HepG2 (cell line): ENCODE results near the gene DLL4. TPM values are rescaled to one million over a fixed set of nuclear protein-coding genes. Genes with fewer than 3 reads are reported as not detected.
A peak's percentile ranks its signal among the peaks of the same experiment; 100 is the strongest.

Source experiments
- ARHGAP35 ChIP-seq: sonication (generic); formaldehyde crosslinking; IDR thresholded peaks from 2 replicates; pipeline ENCODE4 v1.9.0; 2022; ENCODE audit warnings: mild to moderate bottlenecking, inconsistent platforms, moderate library complexity, missing genetic modification reagents, borderline replicate concordance
- CCDC6 ChIP-seq: sonication (generic); formaldehyde crosslinking; IDR thresholded peaks from 2 replicates; pipeline ENCODE4 v1.8.1; 2022; ENCODE audit warnings: mild to moderate bottlenecking, missing genetic modification reagents, moderate library complexity
- GABPA ChIP-seq, 2 experiments: IDR thresholded peaks; 2 replicates each; pipeline ENCODE4 v1.6.1; 2011 to 2016; ENCODE audit warnings: low read depth in 2 of 2, low read length in 1 of 2, missing biosample characterization in 1 of 2, missing genetic modification characterization in 1 of 2
- JUNB ChIP-seq: sonication (generic); formaldehyde crosslinking; IDR thresholded peaks from 2 replicates; pipeline ENCODE4 v1.8.0; 2022; ENCODE audit warnings: missing genetic modification reagents, mild to moderate bottlenecking, borderline replicate concordance
- KDM5A ChIP-seq: fragments of 200-600 bp; sonication (generic); IDR thresholded peaks from 2 replicates; pipeline ENCODE4 v1.7.0; 2018; ENCODE audit warnings: antibody characterized with exemption, mild to moderate bottlenecking, low read length, borderline replicate concordance
- MED13 ChIP-seq: sonication (generic); formaldehyde crosslinking; IDR thresholded peaks from 2 replicates; pipeline ENCODE4 v1.5.0; 2020; ENCODE audit warnings: missing genetic modification reagents
- NR0B2 ChIP-seq: sonication (generic); formaldehyde crosslinking; IDR thresholded peaks from 2 replicates; pipeline ENCODE4 v1.4.0; 2020; ENCODE audit warnings: mild to moderate bottlenecking, missing genetic modification reagents
- PHF21A ChIP-seq: sonication (generic); formaldehyde crosslinking; IDR thresholded peaks from 2 replicates; pipeline ENCODE4 v1.5.0; 2020; ENCODE audit warnings: mild to moderate bottlenecking, missing genetic modification reagents
- POLR2A ChIP-seq, 2 experiments: IDR thresholded peaks; 2 replicates each; pipeline ENCODE4 v1.6.1; 2011; ENCODE audit warnings: low read depth in 2 of 2, low read length in 2 of 2, mild to moderate bottlenecking in 1 of 2, moderate library complexity in 1 of 2; ENCODE audit not compliant: insufficient read depth in 1 of 2
- REXO4 ChIP-seq: sonication (generic); formaldehyde crosslinking; IDR thresholded peaks from 2 replicates; pipeline ENCODE4 v1.8.0; 2022; ENCODE audit warnings: missing genetic modification reagents, mild to moderate bottlenecking, borderline replicate concordance
- SRF ChIP-seq: IDR thresholded peaks from 2 replicates; pipeline ENCODE4 v1.6.1; 2011; ENCODE audit warnings: mild to moderate bottlenecking, low read depth, low read length, moderate library complexity
- THAP11 ChIP-seq: IDR thresholded peaks from 2 replicates; pipeline ENCODE4 v1.6.1; 2016; ENCODE audit warnings: missing biosample characterization, missing genetic modification reagents
- ZKSCAN1 ChIP-seq: fragments of 150-350 bp; IDR thresholded peaks from 2 replicates; pipeline ENCODE4 v1.6.1; 2014; ENCODE audit warnings: low read length
- ZNF124 ChIP-seq: sonication (generic); formaldehyde crosslinking; IDR thresholded peaks from 2 replicates; pipeline ENCODE4 v1.4.0; 2020; ENCODE audit warnings: missing genetic modification reagents
- ZNF160 ChIP-seq: sonication (generic); formaldehyde crosslinking; IDR thresholded peaks from 2 replicates; pipeline ENCODE4 v1.8.0; 2022; ENCODE audit warnings: mild to moderate bottlenecking, inconsistent platforms, missing genetic modification reagents
- ZNF232 ChIP-seq: sonication (generic); formaldehyde crosslinking; IDR thresholded peaks from 2 replicates; pipeline ENCODE4 v1.4.0; 2020; ENCODE audit warnings: missing genetic modification reagents, borderline replicate concordance
- ZNF30 ChIP-seq: sonication (generic); formaldehyde crosslinking; IDR thresholded peaks from 2 replicates; pipeline ENCODE4 v1.5.0; 2020; ENCODE audit warnings: mild to moderate bottlenecking, missing genetic modification reagents
- ZNF512B ChIP-seq: sonication (generic); formaldehyde crosslinking; IDR thresholded peaks from 2 replicates; pipeline ENCODE4 v1.5.1; 2020; ENCODE audit warnings: missing genetic modification reagents, mild to moderate bottlenecking, borderline replicate concordance
- ZNF552 ChIP-seq: sonication (generic); formaldehyde crosslinking; IDR thresholded peaks from 2 replicates; pipeline ENCODE4 v1.9.0; 2022; ENCODE audit warnings: missing genetic modification reagents, mild to moderate bottlenecking, borderline replicate concordance
- ZNF704 ChIP-seq: sonication (generic); formaldehyde crosslinking; IDR thresholded peaks from 2 replicates; pipeline ENCODE4 v1.8.1; 2023; ENCODE audit warnings: mild to moderate bottlenecking, inconsistent platforms, moderate library complexity, missing genetic modification reagents, borderline replicate concordance
- polyA plus RNA-seq, 8 experiments: library from polyadenylated mRNA; depleted of rRNA in 3 of 8; stranded (reverse) in 7 of 8; unstranded in 1 of 8; fragments of >200 nt; fragmentation: Illumina TruSeq in 4 of 8; extraction: Trizol in 4 of 8; gene quantifications; 2 replicates each; pipeline versions ENCODE4 v1.2.1 to v1.2.3, GENCODE V29; 2011 to 2016; ENCODE audit warnings: low read depth in 4 of 8, missing spikeins in 1 of 8, mixed read lengths in 1 of 8; ENCODE audit not compliant: insufficient read depth in 1 of 8
- total RNA-seq, 5 experiments: library from RNA; depleted of rRNA; stranded (reverse); fragments of >200 nt; fragmentation: Illumina TruSeq; extraction: Trizol; gene quantifications; 2 replicates each; pipeline ENCODE4 v1.2.3, GENCODE V29; 2016; ENCODE audit warnings: low read depth in 1 of 5
- TF ChIP-seq, protein P1 (sequence below): sonication (generic); formaldehyde crosslinking; IDR thresholded peaks from 2 replicates; pipeline ENCODE4 v1.4.0; 2020; ENCODE audit warnings: missing genetic modification reagents
- TF ChIP-seq, protein P2 (sequence below): sonication (generic); formaldehyde crosslinking; IDR thresholded peaks from 2 replicates; pipeline ENCODE4 v1.4.0; 2020; ENCODE audit warnings: mild to moderate bottlenecking, missing genetic modification reagents, borderline replicate concordance

The DLL4 gene
- total and polyA plus RNA-seq, 2 of the 13 experiments (the other 11 are each of a cell fraction or from before 2014, with no cell fraction given), result 0.20 to 0.25 TPM

DNA sequence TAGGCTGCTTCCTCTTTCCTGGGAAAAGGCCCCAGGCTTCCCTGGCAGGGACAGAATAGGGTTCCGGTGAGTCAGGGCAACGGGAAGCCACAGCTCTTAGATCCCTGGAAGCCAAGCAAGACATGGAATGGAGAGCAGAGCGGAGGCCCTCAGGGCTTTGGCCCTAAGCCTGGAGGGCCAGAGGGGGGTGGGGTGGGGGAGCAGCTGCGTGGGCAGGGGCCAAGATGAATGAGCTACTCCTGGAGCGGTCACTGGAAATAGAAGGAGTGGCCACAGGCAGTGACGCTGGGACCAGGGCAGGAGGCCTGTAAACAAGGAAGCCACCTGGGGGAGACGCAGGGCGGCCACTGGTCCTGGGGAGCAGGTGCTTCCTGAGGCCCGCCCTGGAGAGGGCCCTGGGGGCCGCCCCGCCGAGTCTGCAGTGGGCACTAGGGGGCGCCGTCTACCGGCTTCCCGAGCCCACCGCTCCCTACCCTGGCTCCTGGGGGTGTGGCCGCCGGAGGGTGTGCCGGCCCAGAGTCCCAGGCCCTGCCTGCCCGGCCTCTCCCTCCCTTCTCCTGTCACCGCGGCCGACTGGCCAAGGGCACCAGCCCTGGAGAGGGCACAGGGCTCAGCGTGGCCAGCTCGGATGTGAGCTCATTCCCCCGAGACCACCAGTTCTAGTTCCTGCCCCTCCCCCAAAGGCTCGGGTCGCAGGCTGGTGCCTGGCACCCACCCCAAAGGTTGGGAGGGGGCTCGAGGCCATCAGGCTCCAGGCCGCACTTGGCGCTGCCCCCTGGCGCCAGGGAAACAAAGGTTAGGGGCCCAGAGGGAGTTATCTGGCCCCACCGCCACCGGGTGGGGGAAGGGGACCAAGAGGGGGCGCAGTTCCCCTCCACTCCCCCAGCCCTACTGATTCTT lies 22.8 kb upstream of the DLL4 start (continued):
- TF ChIP-seq ZNF704 (no peak), PHF21A (CRISPR knock-in tag) (peak; percentile 80), ARHGAP35 (CRISPR knock-in tag) (no peak), POLR2A (IDR thresholded peaks at IDR 0.05; ENCODE audit: insufficient read depth in 1 of 2, low read depth in 2 of 2, low read length in 2 of 2) (no peak), ZNF552 (CRISPR knock-in tag) (peak; percentile 21; the same call in 1 of the 2 replicates), ZNF160 (CRISPR knock-in tag) (no peak), ZKSCAN1 (no peak), NR0B2 (CRISPR knock-in tag) (no peak), SRF (no peak), ZNF30 (no peak), MED13 (no peak), GABPA (IDR thresholded peaks at IDR 0.05; ENCODE audit: low read depth, low read length) (no peak), GABPA (CRISPR knock-in tag; IDR thresholded peaks at IDR 0.05; ENCODE audit: low read depth) (no peak), REXO4 (no peak), THAP11 (CRISPR knock-in tag) (no peak; the same call in 1 of the 2 replicates), ZNF124 (CRISPR knock-in tag) (no peak), ZNF232 (CRISPR knock-in tag) (no peak), JUNB (CRISPR knock-in tag) (no peak), KDM5A (no peak), CCDC6 (CRISPR knock-in tag) (no peak), ZNF512B (CRISPR knock-in tag) (no peak)
- TF ChIP-seq, protein P1, sequence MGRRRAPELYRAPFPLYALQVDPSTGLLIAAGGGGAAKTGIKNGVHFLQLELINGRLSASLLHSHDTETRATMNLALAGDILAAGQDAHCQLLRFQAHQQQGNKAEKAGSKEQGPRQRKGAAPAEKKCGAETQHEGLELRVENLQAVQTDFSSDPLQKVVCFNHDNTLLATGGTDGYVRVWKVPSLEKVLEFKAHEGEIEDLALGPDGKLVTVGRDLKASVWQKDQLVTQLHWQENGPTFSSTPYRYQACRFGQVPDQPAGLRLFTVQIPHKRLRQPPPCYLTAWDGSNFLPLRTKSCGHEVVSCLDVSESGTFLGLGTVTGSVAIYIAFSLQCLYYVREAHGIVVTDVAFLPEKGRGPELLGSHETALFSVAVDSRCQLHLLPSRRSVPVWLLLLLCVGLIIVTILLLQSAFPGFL, result no peak
- TF ChIP-seq, protein P2, sequence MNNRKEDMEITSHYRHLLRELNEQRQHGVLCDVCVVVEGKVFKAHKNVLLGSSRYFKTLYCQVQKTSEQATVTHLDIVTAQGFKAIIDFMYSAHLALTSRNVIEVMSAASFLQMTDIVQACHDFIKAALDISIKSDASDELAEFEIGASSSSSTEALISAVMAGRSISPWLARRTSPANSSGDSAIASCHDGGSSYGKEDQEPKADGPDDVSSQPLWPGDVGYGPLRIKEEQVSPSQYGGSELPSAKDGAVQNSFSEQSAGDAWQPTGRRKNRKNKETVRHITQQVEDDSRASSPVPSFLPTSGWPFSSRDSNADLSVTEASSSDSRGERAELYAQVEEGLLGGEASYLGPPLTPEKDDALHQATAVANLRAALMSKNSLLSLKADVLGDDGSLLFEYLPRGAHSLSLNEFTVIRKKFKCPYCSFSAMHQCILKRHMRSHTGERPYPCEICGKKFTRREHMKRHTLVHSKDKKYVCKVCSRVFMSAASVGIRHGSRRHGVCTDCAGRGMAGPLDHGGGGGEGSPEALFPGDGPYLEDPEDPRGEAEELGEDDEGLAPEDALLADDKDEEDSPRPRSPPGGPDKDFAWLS (CRISPR knock-in tag), result no peak
